Stomach (tissue), 4 donors: ENCODE measurements around the gene NXPH4.

Experiments
- CTCF ChIP-seq, 7 experiments: fragments of 450-650 bp in 4 of 7; fragments of 200-600 bp in 3 of 7; sonication (generic) in 3 of 7; IDR thresholded peaks; one replicate each; pipeline ENCODE4 v1.5.1; 2016 to 2019; ENCODE audit warnings: antibody characterized with exemption in 7 of 7, control low read depth in 2 of 7, mild to moderate bottlenecking in 1 of 7
- EP300 ChIP-seq: sonication (generic); formaldehyde crosslinking; IDR thresholded peaks from one replicate; pipeline ENCODE4 v1.6.1; 2017; ENCODE audit warnings: antibody characterized with exemption
- POLR2A ChIP-seq, 4 donors: fragments of 450-650 bp; IDR thresholded peaks; one replicate each; pipeline ENCODE4 v1.6.1; 2016; ENCODE audit warnings: antibody characterized with exemption in 4 of 4, control low read depth in 2 of 4, mild to moderate bottlenecking in 1 of 4, moderate library complexity in 1 of 4
- POLR2AphosphoS5 ChIP-seq, 3 donors: sonication (generic); formaldehyde crosslinking; IDR thresholded peaks; one replicate each; pipeline ENCODE4 v1.6.1; 2016; ENCODE audit warnings: antibody characterized with exemption in 3 of 3

- TF ChIP-seq CTCF (IDR thresholded peaks at IDR 0.05) (no peak), POLR2A (IDR thresholded peaks at IDR 0.05) (no peak), EP300 (no peak), POLR2AphosphoS5 (IDR thresholded peaks at IDR 0.05) (no peak)
These were observed 46.2 kb upstream of the NXPH4 start for GRCh38 chr12:57170408-57170807.
